ENCODE data around the gene MPEG1. TPM values are rescaled to one million over a fixed set of nuclear protein-coding genes. Genes with fewer than 3 reads are reported as not detected.

The MPEG1 gene
- total and polyA plus RNA-seq, 4 donors = 3.2 to 27.2 (median 16.9) TPM

DNA sequence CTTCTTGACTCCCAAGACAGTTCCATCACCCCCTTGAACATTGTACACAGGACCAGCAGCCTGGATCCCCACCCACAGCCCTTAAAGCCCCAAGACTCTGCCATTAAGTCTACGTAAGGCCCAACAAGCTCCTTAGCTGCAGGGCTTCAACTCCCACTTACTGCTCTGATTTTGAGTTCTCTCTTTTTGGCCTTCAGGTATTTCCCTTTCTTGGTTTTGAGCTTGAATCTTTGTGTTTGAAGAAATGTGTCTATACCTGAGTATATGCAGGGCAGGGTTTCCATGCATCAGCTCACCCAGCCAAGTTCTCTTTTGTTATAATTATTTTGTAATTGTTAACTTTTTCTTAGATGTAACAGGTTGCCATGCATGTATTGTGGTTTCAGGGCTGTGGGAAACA lies 10.4 kb upstream of the MPEG1 start:
- H3K27me3 ChIP-seq (ENCODE audit: control insufficient read depth in 4 of 4, insufficient read depth in 4 of 4, low read length in 3 of 4) = no peaks in the 10 kb centered on the region
- no peak overlapping the region for H3K9ac ChIP-seq (ENCODE audit: low read depth in 1 of 2, low read length in 2 of 2)
- 90% methylated on average over 1 of the region's 1 CpG for WGBS
- no peak for DNase-seq (ENCODE audit: low spot score)
- H3K4me3 ChIP-seq (ENCODE audit: low read depth in 1 of 3, low read length in 3 of 3) = no peak overlapping the region
- no peaks in the 10 kb centered on the region for H3K4me1 ChIP-seq (ENCODE audit: control insufficient read depth in 4 of 4, insufficient read depth in 4 of 4, low read length in 3 of 4)
- H3K27ac ChIP-seq (ENCODE audit: low read depth in 1 of 2, low read length in 2 of 2) = peak overlapping the region in 1 of 2 donors; percentile 15
- H3K36me3 ChIP-seq (ENCODE audit: control insufficient read depth in 4 of 4, insufficient read depth in 3 of 4, low read depth in 1 of 4, low read length in 3 of 4) = no peaks in the 10 kb centered on the region
- H3K9me3 ChIP-seq (ENCODE audit: control insufficient read depth in 4 of 4, low read length in 3 of 4) = no peaks in the 10 kb centered on the region
- TF ChIP-seq HNF4A (conservative IDR thresholded peaks at IDR 0.05) (no peak), GABPA (IDR thresholded peaks at IDR 0.05 in 1 of 2, conservative IDR thresholded peaks at IDR 0.05 in 1 of 2) (no peak), JUND (IDR thresholded peaks at IDR 0.05) (no peak), EGR1 (IDR thresholded peaks at IDR 0.05; ENCODE audit: low read depth in 2 of 2) (no peak), CTCF (IDR thresholded peaks at IDR 0.05; ENCODE audit: low read depth, low read length, missing input control) (no peak), YY1 (IDR thresholded peaks at IDR 0.05) (no peak), FOXA2 (IDR thresholded peaks at IDR 0.05) (no peak), MAX (IDR thresholded peaks at IDR 0.05) (no peak), RAD21 (IDR thresholded peaks at IDR 0.05) (no peak)

DNA sequence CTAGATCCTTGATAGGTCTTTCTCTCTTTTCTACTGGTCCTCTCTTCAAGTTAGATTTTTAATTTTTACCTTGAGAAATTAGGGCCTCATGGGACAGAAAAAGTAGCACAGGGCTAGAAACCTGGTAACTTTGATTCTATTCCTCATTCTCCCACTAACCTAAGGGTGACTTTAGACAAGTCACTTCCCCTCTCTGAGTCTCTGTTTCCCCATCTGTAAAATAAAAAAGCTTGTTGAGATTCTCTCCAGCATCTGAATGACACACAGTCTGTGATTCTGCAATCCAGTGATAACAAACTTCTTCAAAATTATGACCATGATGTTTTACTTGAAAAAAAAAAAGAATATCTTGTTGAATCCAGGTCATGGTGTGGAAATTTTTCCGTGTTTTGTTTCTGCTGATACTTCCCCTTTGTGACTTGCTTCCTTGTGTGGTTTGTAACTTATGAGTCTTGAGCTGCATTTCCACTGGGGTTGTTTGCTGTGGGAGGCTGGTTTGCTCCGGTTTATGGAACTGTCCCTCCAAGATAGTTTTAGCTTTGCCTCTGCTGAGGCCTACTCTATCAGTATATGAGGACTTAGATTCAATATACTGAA lies 9.8 kb upstream of the MPEG1 start:
- Histone ChIP-seq H3K27ac (ENCODE audit: low read depth in 1 of 2, low read length in 2 of 2) (peak overlapping the region; percentile 15 to 19), H3K27me3 (ENCODE audit: control insufficient read depth in 4 of 4, insufficient read depth in 4 of 4, low read length in 3 of 4) (no peaks in the 10 kb centered on the region), H3K9ac (ENCODE audit: low read depth in 1 of 2, low read length in 2 of 2) (no peak overlapping the region), H3K4me1 (ENCODE audit: control insufficient read depth in 4 of 4, insufficient read depth in 4 of 4, low read length in 3 of 4) (no peaks in the 10 kb centered on the region), H3K36me3 (ENCODE audit: control insufficient read depth in 4 of 4, insufficient read depth in 3 of 4, low read depth in 1 of 4, low read length in 3 of 4) (no peaks in the 10 kb centered on the region), H3K4me3 (ENCODE audit: low read depth in 1 of 3, low read length in 3 of 3) (no peak overlapping the region), H3K9me3 (ENCODE audit: control insufficient read depth in 4 of 4, low read length in 3 of 4) (no peaks in the 10 kb centered on the region)
- TF ChIP-seq GABPA (IDR thresholded peaks at IDR 0.05 in 1 of 2, conservative IDR thresholded peaks at IDR 0.05 in 1 of 2) (no peak), NR2F2 (IDR thresholded peaks at IDR 0.05) (no peak), EGR1 (IDR thresholded peaks at IDR 0.05; ENCODE audit: low read depth in 2 of 2) (no peak), FOXA2 (IDR thresholded peaks at IDR 0.05) (no peak), CTCF (IDR thresholded peaks at IDR 0.05; ENCODE audit: low read depth, low read length, missing input control) (no peak), JUND (IDR thresholded peaks at IDR 0.05) (no peak), TAF1 (conservative IDR thresholded peaks at IDR 0.05) (no peak)
- TF ChIP-seq, protein P1, sequence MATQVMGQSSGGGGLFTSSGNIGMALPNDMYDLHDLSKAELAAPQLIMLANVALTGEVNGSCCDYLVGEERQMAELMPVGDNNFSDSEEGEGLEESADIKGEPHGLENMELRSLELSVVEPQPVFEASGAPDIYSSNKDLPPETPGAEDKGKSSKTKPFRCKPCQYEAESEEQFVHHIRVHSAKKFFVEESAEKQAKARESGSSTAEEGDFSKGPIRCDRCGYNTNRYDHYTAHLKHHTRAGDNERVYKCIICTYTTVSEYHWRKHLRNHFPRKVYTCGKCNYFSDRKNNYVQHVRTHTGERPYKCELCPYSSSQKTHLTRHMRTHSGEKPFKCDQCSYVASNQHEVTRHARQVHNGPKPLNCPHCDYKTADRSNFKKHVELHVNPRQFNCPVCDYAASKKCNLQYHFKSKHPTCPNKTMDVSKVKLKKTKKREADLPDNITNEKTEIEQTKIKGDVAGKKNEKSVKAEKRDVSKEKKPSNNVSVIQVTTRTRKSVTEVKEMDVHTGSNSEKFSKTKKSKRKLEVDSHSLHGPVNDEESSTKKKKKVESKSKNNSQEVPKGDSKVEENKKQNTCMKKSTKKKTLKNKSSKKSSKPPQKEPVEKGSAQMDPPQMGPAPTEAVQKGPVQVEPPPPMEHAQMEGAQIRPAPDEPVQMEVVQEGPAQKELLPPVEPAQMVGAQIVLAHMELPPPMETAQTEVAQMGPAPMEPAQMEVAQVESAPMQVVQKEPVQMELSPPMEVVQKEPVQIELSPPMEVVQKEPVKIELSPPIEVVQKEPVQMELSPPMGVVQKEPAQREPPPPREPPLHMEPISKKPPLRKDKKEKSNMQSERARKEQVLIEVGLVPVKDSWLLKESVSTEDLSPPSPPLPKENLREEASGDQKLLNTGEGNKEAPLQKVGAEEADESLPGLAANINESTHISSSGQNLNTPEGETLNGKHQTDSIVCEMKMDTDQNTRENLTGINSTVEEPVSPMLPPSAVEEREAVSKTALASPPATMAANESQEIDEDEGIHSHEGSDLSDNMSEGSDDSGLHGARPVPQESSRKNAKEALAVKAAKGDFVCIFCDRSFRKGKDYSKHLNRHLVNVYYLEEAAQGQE (IDR thresholded peaks at IDR 0.05) = no peak
- WGBS = 86% methylated on average over 2 of the region's 2 CpGs
- DNase-seq (ENCODE audit: low spot score) = no peak

Data from liver (tissue), 9 donors.